Neural crest cell (in vitro differentiated cells): ENCODE results near the gene HSPB3. TPM values are rescaled to one million over a fixed set of nuclear protein-coding genes. Genes with fewer than 3 reads are reported as not detected.

Source experiments
- DNase-seq: peaks from one replicate; pipeline ENCODE4 v3.0.0; 2021; ENCODE audit warnings: low read depth, mixed read lengths, low spot score
- H3K27ac Mint-ChIP-seq: one replicate; pipeline ENCODE4 v1.8.0; 2021; ENCODE audit warnings: mild to moderate bottlenecking, mixed read lengths; ENCODE audit not compliant: unreplicated experiment
- H3K27me3 Mint-ChIP-seq: 2 replicates; pipeline ENCODE4 v1.8.0; 2021; ENCODE audit warnings: low read depth, mild to moderate bottlenecking, mixed read lengths
- H3K36me3 Mint-ChIP-seq: 2 replicates; pipeline ENCODE4 v1.8.0; 2021; ENCODE audit warnings: low read depth, mild to moderate bottlenecking, mixed read lengths
- H3K4me1 Mint-ChIP-seq: 2 replicates; pipeline ENCODE4 v1.8.0; 2021; ENCODE audit warnings: mixed read lengths
- H3K4me3 Mint-ChIP-seq: one replicate; pipeline ENCODE4 v1.8.0; 2021; ENCODE audit warnings: mild to moderate bottlenecking, mixed read lengths
- H3K9me3 Mint-ChIP-seq: 2 replicates; pipeline ENCODE4 v1.8.0; 2021; ENCODE audit warnings: mixed read lengths
- total RNA-seq: library from RNA; stranded (reverse); gene quantifications from 2 replicates; pipeline ENCODE4 v1.2.1, GENCODE V29; 2021
- TF ChIP-seq, protein P1 (sequence below): fragments of 200-600 bp; sonication (generic); conservative IDR thresholded peaks from 2 replicates; pipeline ENCODE4 v1.5.0; 2021; ENCODE audit warnings: antibody characterized with exemption, mild to moderate bottlenecking

The HSPB3 gene
- total RNA-seq, 1 donor from 2014 or later, result not detected

DNA sequence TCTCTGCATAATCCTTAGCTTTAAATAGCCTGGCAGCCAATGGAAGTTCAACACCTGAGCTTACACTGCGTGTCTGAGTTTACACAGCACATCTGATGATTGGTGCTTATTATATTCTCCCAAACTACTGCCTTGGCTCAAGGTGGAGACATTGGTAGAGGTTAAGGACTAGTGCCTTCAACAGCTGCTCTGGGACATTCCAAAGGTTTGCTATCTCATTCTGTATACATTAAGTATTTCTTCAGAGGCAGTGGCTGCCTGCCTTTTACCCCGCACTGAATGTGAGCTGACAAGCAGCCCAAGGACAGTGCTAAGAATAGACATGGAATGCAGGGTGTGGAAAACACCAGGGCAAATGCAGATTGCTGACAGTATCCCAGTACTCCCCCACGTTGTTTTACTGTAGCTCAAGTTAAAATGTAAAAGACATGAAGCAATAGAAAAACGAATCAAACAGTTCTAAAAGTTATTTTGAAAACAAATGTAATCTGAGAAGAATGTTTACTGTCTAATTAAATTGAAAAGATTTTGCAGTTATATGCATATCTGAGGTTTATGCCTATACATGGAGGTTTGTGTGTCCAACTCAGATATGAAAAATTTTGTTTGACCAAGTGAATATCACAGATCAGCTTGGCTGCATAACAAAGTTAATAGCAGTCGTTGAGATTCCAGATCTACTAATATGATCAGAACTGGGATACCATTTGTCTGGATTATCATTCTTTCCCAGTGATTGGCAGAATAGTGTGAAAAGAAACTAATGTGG lies 1.8 kb downstream of the HSPB3 start:
- Mint-ChIP-seq H3K27ac (no peak overlapping the region), H3K27me3 (no peaks in the 10 kb centered on the region), H3K9me3 (no peaks in the 10 kb centered on the region), H3K36me3 (peaks cover 5% of the 10 kb centered on the region), H3K4me3 (no peak overlapping the region), H3K4me1 (peaks cover 23% of the 10 kb centered on the region)
- TF ChIP-seq, protein P1, sequence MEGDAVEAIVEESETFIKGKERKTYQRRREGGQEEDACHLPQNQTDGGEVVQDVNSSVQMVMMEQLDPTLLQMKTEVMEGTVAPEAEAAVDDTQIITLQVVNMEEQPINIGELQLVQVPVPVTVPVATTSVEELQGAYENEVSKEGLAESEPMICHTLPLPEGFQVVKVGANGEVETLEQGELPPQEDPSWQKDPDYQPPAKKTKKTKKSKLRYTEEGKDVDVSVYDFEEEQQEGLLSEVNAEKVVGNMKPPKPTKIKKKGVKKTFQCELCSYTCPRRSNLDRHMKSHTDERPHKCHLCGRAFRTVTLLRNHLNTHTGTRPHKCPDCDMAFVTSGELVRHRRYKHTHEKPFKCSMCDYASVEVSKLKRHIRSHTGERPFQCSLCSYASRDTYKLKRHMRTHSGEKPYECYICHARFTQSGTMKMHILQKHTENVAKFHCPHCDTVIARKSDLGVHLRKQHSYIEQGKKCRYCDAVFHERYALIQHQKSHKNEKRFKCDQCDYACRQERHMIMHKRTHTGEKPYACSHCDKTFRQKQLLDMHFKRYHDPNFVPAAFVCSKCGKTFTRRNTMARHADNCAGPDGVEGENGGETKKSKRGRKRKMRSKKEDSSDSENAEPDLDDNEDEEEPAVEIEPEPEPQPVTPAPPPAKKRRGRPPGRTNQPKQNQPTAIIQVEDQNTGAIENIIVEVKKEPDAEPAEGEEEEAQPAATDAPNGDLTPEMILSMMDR, result no peak
- DNase-seq, result no peak

DNA sequence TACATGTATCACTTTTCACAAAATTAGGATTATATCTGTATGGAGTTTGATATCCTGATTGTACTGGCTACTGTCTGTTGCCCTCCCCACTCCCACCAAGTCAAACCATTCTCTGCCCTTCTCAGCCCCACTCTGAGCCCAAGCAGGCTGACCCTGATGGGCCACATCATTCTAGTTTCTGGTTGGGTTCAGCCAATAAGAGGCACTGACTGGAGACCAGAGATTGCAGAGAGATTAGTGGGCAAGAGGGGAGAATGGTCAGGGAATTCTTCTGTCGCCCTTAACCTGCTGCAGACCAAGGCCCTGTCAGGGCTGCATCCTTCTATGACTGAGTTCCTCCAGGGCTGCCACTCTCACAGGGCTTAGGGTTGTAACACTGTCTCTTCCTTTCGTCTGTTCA lies 2.7 kb downstream of the HSPB3 start:
- Mint-ChIP-seq H3K9me3 (no peaks in the 10 kb centered on the region), H3K27me3 (no peaks in the 10 kb centered on the region), H3K36me3 (peaks cover 5% of the 10 kb centered on the region), H3K27ac (no peak overlapping the region), H3K4me3 (no peak overlapping the region), H3K4me1 (peaks cover 23% of the 10 kb centered on the region)
- no peak for DNase-seq
- TF ChIP-seq, protein P1, result no peak

DNA sequence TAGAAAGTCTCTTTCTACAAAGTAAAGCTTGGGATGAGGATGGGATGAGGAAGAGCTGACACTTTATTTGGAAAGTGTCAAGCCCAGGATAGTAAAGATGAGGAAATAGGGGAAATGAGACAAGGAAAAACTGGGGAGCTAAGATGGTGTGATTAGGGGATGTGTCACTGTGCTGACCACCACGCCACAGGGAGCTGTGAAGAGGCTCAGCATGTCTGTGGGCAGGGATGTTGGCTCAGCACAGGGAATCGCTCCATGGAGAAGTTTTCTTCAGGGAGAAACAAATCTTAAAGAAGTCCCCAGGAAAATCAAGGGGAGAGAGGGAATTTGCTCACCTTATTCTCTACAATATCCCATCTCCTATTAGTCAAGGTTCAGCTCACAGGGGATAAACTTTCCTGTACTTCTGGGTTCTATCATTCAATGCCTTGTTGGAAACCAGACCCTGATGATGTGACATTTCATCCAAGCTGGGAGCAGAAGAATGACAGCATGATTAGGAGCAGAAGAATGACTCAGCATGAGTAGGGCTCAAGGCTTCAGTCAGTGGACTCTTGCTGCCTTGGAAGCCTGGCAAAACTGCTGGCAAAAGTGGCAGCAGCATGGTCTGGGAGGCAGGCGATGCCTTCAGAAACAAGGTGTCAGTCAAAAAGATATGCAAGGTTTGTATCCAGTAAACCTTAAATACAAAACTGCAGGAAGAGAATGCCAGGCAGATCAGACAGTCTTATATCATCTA lies 4.9 kb downstream of the HSPB3 start:
- H3K4me1 Mint-ChIP-seq, result peaks cover 23% of the 10 kb centered on the region
- no peaks in the 10 kb centered on the region for H3K9me3 Mint-ChIP-seq
- DNase-seq, result no peak
- TF ChIP-seq, protein P1, result no peak
- H3K36me3 Mint-ChIP-seq, result peaks cover 5% of the 10 kb centered on the region
- H3K27me3 Mint-ChIP-seq, result no peaks in the 10 kb centered on the region
- H3K4me3 Mint-ChIP-seq, result no peak overlapping the region
- no peak overlapping the region for H3K27ac Mint-ChIP-seq

DNA sequence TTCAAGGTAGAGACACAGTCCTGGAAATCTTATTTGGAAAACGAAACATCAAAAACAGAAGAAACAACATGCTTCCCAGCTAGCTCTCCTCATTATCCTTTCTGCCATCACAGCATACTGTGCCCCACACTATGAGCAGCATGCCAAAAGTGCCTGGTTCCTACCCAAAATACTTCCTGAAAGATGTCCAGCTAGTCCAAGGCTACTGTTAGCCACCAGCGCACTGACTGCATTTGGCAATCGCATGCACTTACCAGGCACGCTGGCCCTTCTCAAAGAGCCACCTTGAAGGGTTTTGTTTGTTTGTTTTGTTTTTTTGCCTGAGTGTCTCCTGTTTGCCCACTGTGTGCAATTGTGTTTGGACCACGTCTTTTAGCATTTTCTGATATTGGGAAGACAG lies 6.8 kb downstream of the HSPB3 start:
- H3K36me3 Mint-ChIP-seq, result peaks cover 10% of the 10 kb centered on the region
- H3K4me3 Mint-ChIP-seq, result no peak overlapping the region
- TF ChIP-seq, protein P1, result no peak
- no peaks in the 10 kb centered on the region for H3K27me3 Mint-ChIP-seq
- peaks cover 4% of the 10 kb centered on the region for H3K9me3 Mint-ChIP-seq
- DNase-seq, result no peak
- H3K4me1 Mint-ChIP-seq, result peaks cover 20% of the 10 kb centered on the region
- H3K27ac Mint-ChIP-seq, result no peak overlapping the region

DNA sequence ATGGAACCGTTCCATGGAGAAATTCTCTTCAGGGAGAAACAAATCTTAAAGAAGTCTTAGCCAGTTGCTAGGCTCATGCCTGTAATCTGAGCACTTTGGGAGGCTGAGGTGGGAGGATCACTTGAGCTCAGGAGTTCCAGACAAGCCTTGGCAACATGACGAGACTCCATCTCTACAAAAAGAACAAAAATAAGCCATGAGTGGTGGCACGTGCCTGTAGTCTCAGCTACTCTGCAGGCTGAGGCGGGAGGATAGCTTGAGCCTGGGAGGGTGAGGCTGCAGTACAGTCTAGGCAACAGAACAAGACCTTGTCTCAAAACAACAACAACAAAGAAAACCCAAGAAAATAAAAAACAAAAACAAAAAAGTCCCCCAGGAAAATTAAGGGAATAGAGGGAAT lies 8.2 kb downstream of the HSPB3 start:
- no peaks in the 10 kb centered on the region for H3K27me3 Mint-ChIP-seq
- peaks cover 4% of the 10 kb centered on the region for H3K9me3 Mint-ChIP-seq
- no peak for DNase-seq
- H3K4me3 Mint-ChIP-seq, result no peak overlapping the region
- no peak overlapping the region for H3K27ac Mint-ChIP-seq
- peaks cover 10% of the 10 kb centered on the region for H3K4me1 Mint-ChIP-seq
- H3K36me3 Mint-ChIP-seq, result peaks cover 10% of the 10 kb centered on the region
- TF ChIP-seq, protein P1, result no peak
